CD4-positive, alpha-beta T cell treated with Interleukin-10 for 1 hour (primary cell): ENCODE measurements around the gene KCNB1.

Experiments
- DNase-seq: peaks from one replicate; pipeline ENCODE4 v3.0.0-alpha.2; 2020

The KCNB1 gene

GRCh38 chr20:49405062-49405683 lies 77.3 kb downstream of the KCNB1 start:
- DNase-seq = no peak

DNA sequence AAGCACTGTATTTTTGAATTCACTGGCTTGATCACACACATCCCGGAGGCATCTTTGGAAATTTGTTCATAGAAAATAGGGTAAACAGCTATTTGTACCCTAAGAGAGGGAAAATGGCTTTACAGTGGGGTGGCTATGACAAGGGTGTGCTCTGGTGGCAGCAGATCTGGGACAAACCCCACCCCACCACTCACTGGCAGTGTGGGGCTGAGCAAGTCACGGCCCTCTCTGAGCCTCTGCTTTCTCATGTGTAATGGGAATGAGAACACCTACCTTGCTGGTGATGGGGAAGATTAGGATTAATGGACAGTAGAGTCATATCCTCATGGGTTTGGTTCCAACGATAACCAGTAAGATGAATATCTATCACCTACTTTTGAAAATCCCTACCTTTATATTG lies 78.0 kb downstream of the KCNB1 start:
- no peak for DNase-seq

DNA sequence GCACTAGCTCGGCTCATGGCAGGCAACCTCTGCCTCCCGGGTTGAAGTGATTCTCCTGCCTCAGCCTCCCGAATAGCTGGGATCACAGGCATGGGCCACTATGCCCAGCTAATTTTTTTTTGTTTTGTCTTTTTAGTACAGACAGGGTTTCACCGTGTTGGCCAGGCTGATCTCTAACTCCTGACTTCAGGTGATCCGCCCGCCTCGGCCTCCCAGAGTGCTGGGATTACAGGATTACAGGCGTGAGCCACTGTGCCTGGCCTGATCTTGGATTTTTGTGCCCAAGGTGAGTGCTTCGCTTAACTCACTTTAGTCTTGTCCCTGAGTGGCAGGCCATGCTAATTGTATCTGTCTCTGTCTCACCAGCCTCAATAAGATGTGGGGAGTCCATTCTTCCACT lies 78.6 kb downstream of the KCNB1 start:
- DNase-seq = no peak

- DNase-seq = no peak
Measured at GRCh38 chr20:49403012-49403411, 79.5 kb downstream of the KCNB1 start.

DNA sequence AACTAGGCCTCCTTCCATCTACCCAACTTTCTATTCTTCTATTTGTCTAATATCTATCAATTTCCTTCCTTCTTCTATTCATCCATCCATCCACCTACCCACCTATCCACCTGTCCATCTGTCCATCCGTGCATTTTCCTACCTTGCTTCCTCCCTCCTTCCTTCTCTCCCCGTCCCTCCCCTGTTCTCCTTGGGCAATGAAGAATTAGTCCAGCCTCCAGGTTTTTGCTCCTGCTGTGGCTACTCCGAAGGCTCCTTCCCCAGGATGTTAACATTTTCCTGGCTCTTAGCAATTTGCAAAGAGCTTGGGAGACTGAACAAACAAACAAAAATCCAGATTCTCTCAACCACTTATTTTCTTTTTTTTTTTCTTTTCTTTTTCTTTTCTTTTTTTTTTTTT lies 81.6 kb downstream of the KCNB1 start:
- DNase-seq = no peak

DNA sequence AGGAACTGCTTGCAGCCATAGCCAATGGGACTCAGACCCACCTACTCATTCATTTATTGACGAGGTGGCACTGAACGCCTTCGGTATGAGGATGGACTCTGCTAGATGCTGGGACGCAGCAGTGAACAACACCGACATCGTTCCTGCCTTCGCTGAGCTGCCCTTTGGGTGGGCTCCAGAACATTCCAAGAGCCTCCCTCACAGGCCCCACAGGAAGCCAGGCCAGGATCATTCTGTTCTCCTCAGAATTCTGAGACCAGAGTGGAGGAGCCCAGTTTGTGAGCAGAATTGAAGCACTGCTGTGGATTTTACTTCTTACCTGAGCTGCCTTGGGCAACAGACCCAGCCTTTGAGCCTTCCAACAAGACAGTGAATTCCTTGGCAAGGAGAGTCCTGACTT lies 82.1 kb downstream of the KCNB1 start:
- no peak for DNase-seq

- DNase-seq = no peak
Measured at GRCh38 chr20:49399329-49399728, 83.1 kb downstream of the KCNB1 start.

GRCh38 chr20:49398401-49399144 lies 83.9 kb downstream of the KCNB1 start:
- DNase-seq = no peak

GRCh38 chr20:49397525-49397924 lies 84.9 kb downstream of the KCNB1 start:
- DNase-seq = no peak

DNA sequence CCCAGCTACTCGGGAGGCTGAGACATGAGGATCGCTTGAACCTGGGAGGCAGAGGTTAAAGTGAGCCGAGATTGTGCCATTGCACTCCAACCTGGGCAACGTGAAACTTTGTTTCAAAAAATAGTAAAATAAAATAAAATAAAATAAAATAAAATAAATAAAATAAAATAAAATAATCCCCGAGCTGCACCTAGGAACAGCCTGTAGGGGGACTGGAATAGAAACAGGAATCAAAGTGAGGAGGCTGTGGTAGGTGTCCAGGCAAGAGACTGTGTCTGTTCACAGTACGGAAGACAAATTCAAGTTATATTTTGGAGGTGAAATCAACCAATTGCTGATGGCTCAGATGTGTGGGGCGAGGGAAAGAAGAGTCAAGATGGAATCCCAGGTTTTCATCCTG lies 86.2 kb downstream of the KCNB1 start:
- DNase-seq = no peak

GRCh38 chr20:49395659-49396058 lies 86.8 kb downstream of the KCNB1 start:
- no peak for DNase-seq

GRCh38 chr20:49395183-49395582 lies 87.3 kb downstream of the KCNB1 start:
- DNase-seq = no peak

DNA sequence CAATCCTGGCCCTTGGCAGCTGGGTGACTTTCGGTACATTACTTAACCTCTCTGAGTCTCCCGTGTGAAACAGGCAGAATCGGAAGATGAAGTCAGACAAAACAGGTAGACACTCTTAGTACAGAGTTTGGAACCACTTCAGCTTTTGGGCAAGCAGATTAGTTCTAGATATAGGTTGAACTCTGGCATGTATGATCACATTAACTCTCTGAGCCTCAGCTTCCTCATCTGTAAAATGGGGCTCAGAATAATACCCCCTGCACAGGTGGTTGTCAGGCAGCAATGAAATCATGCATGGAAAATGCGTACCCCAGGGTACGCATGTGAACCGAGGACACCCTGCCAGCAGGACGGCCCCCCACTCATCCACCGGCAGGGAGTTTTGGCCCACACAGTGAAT lies 87.7 kb downstream of the KCNB1 start:
- no peak for DNase-seq

DNA sequence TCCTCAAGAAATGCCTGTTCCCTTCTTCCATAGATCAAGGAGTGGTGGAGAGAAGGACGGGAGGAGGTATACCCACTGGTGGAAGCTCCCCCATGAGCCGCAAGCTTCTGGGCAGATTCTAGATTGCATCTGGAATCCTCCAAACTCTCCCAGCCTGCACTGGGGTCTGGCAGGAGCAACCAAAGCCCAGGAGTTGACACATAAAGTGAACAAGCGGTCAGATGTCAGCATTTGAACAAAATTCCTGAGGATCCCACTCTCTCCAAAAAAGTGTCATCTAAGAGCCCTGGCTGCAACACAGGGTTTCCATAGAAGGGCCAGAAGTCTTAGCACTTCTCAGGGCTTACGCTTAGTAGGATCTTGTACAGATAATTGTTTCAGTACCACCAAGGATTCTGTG lies 88.2 kb downstream of the KCNB1 start:
- DNase-seq = no peak

DNA sequence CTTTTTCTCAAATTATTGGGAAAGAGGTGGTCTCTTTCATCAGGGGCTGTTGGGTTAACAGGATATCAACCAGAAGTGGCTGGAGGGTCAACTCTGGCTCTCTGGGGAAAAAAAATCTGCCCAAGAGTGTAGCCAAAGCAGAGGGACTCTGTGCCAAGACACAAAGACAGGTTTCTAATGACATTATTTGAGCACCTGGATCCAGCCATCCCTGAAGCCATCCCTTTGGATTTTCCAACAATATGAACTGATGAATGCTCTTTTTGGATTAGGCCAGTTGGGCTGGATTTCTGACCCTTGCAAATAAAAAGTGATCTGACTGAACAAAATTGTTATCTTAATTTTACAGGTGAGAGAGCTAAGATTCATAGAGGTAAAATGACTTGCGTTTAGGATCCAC lies 88.7 kb downstream of the KCNB1 start:
- DNase-seq = no peak

- no peak for DNase-seq
Measured at GRCh38 chr20:49392745-49393144, 89.7 kb downstream of the KCNB1 start.

GRCh38 chr20:49391404-49392245 lies 90.8 kb downstream of the KCNB1 start:
- DNase-seq = no peak

DNA sequence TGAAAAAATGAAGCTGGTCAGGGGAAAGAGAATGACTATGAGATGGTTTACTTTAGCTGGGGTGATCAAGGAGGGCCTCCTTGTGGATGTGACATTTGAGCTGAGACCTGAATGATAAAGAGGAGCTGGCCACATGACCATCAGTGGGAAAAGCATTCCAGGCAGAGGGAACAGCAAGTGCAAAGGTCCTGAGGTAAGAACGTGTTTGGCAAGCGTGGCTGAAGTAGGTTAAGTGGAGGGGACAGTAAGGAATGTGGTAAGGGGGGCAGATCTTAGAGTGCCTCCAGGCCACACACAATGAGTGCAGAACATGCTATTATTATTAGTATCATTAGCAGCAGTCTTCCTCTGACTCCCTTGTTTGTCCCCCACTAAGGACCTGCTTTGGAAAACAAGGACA lies 92.6 kb downstream of the KCNB1 start:
- DNase-seq = no peak

DNA sequence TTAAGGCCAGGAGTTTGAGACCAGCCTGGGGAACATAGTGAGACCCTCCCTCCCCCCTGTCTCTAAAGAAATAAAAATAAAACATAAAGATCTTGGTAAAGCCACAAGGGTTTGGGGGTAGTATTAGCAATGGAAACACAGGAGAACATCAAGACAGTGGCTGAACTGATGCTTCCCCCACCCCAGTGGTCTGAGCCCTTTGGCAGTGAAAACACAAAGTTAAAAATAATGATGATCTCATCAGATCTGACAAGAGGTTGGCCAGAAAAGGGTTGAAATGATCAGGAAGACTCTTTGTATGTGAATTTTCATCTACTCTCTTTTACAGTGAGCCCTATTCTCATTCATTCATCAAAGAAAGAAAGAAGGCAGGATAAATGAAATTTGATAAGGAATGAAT lies 93.7 kb downstream of the KCNB1 start:
- DNase-seq = no peak

DNA sequence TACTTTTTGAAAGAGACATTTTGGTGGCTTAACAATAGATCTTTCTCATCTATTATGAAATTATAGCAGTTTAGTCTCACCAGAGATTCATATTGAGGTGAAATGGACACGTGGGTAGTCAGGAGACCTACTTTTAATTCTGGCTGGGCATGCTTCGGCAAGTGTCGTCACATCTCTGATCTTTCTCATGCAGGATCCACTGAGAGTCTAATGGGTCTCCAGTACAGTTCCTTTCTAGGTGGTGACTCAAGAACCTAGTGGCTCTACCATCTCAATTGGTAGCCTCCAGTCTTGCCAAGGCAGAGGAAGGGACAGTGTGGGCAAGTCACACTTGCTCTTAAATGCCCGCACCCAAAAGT lies 94.9 kb downstream of the KCNB1 start:
- DNase-seq = no peak

- DNase-seq = no peak
Measured at GRCh38 chr20:49386848-49387580, 95.5 kb downstream of the KCNB1 start.

GRCh38 chr20:49385465-49385864 lies 97.0 kb downstream of the KCNB1 start:
- no peak for DNase-seq
